Left hindlimb (tissue), 1 donor: ENCODE measurements around the gene HDAC5.
A peak's percentile ranks its signal among the peaks of the same experiment; 100 is the strongest.

Experiments
- DNase-seq: peaks from one replicate; pipeline ENCODE4 v3.0.0-alpha.2; 2018

Gene HDAC5

DNA sequence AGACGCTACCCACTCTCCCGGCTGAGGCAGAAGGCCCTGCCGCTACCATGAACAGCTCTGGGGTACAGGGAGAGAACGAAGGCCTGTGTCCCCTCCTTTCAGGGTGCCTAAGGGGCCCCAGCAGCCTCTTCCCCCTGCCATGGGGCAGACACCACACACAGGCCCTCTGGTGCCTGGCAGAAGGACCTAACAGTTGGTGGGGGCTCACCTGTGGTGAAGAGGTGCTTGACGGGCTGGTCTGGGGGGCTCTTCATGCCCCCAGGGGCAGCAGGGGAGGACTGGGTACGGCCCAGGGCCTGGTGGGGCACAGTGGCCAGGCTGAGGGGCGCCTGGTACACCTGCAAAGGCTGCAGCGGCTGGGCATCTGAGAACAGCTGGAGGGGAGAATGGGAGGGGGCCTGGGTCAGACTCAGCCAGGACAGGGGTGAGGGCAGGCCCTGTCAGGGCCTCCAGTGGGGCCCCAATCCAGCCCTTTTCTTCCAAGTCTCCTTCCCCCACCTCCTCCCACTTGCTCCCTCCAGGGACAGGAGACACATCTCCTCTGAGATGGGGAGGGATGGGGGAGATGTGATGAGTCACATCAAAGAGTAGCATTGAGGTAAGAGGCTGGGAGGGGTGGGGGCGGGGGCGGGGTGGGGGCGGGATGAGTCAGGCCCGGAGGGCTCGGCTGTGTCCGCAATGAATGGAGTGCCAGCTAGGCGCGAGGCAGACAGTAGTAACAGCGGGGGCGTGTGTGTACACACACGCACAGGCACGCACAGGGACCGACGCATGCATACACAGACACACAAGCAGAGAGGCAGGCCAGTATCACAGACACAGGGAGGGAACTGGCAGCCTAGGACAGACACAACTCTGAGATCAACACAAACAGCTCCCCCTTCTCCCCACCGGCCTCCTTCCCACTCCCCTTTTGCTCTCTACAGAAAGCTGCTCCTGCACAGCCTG is 36.8 kb downstream of the HDAC5 start:
- no peak for DNase-seq

DNA sequence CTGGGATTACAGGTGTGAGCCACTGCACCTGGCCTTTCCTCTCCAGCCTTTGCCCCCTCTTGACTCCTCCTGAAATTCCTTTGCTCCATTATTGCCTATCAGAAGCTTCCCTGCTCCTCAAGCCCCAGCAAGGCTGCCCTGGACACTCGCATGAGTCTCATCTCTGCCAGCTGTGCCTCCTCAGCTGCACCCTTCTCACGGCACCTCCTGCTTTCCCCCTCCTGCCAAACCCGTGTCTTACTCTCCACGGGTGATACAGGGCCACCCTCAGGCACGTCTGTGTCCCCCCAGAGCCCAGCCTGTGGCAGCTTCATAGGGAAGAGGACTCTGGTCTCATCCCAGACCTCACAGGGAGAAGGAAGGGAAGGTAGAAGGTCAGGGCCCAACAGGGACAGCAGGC is 37.5 kb downstream of the HDAC5 start:
- DNase-seq, result no peak

DNA sequence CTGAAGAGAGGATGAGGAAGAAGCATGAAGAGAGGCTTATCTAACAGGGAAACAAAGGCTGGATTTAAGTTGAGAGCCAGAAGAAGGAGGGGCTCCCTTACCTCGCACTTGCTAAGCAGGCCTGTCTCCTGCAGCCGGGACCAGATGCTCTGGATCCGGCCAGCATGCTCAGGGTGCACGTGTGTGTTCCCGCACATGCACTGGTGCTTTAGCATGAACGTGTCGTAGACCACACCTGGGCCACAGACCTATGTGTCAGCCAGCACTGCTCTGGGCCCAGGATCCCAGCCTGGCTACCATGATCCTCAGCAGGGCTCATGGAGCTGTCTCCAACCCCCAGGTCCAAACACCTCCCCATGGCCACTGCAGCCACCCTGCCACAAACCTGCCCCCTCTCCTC is 38.5 kb downstream of the HDAC5 start:
- DNase-seq, result no peak

DNA sequence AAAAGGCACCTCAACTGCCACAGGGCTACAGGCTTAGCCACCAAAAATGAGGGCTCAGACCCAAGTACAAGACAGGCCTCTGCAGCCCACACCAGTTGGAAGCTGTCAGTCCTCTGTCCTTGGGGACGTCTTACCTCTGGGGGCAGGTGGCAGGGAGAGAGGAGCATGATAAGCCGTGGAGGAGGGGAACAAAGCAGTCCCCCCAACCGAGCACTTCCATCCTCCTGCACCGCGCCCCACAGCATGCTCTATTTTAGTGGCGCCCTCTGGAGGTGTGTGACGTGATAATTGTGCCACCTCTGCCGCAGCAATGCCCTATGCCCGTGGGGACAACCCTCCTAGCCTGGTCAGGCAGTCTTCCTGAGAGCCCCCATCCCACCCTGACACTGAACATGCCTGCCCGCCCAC is 39.3 kb downstream of the HDAC5 start:
- no peak for DNase-seq

DNA sequence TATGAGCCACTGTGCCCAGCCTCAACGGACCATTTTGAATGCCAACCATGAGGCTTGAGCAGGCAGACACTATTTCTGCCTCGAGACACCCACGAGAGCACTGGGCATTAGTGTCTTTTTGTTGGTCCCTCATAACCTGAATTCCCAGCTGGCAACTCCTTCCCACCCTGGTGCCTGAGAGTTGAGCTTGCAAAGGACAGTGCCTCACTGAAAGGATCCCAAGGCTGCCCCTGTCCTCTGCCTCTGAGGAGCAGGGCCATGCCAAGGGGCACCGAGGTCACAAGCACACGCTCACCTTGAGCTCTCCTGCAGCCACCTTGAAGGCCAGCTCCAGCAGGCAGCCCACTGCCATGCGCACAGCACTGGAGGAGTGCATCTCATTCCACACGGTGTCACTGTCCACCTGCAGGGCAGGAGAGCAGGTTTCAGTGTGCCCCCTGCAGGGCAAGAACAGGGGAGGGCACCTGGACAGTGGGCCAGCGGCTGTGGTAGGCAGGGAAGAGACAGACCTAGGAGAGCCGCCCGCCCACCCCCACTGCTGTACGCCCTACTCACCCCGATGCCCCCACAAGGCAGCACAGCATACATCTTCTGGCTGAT is 40.1 kb downstream of the HDAC5 start:
- DNase-seq, result no peak

DNA sequence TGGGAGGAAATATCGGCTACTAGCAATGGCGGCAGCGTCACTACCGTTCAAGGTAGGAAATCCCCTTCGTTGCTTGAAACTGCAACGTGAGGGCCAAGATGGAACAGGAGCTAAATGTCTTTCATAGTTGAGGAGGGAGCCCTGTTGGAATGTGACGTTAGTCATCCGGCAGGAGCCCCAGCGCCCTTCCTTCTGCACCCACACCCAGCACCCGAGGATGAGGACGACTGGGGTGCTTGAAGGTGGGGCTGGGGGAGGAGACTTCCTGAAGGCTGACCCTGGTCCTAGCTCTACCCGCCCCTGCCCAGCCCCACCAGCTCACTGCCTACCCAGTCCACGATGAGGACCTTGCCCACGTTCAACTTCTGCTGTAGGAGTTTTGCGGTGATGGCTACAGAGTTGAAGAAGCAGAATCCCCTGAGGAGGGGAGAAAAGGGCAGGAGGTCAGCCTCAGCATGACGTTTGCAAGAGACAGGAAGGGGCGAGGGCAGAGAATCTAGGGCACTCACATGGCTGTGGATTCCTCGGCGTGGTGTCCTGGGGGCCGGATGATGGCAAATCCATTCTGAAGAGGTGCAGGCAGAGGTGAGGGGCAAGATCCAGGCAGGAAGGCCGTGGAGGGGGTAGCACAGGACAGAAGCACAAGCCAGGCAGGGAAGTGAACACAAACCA is 41.0 kb downstream of the HDAC5 start:
- no peak for DNase-seq

DNA sequence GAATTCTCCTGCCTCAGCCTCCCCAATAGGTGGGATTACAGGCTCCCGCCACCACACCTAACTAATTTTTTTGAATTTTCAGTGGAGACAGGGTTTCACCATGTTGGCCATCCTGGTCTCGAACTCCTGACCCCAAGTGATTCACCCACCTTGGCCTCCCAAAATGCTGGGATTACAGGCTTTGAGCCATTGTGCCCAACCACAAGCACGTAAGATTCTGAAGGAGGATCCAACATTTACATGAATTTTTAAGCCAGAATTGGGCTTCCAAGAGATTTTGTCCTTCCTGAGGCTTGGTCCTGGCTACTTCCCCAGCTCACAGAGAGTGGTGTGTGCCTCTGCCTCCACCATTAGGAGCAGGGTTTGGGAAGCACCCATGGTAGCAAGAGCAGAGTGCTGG is 41.8 kb downstream of the HDAC5 start:
- no peak for DNase-seq

DNA sequence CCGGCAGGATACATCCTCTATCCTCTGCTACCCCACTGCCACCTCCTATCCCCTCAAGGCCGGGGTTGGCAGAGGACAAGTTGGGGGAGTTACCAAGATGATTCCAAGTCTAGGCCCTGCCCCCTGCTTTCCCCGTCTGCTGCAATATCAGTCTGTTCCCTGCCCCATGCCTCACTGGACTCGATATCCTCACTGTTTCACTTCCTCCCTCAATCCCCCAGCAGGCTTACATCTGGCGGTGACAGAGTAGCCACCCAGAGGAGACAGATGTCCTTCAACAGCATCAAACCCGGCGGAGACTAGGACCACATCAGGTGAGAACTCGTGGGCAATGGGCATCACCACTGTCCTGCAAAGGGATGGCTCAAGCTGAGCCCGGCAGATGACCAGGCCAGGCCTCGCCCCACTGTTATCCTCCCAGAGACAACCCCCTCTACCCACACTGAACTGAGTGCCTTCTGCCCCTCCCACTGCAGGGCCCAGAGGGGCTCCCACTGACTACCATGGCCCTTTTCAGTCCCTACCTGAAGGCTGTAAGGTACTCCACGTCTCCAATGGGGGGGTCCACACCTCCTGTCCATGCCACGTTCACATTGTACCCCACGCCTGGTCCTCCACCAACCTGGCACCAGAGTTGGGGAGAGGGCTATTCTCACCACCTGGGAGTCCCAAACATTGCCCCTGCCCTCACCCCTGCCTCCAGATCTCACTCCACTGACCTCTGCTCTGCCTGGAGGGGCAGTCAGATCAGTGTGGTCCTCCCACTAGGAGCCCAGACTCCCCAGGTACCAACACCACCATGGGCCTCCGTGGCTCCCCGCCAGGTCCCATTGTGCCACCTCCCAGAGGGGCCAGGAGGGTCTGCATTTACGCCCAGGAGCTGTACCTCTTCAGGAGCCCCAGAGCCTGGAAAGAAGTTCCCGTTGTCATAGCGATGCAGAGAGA is 43.3 kb downstream of the HDAC5 start:
- no peak for DNase-seq

DNA sequence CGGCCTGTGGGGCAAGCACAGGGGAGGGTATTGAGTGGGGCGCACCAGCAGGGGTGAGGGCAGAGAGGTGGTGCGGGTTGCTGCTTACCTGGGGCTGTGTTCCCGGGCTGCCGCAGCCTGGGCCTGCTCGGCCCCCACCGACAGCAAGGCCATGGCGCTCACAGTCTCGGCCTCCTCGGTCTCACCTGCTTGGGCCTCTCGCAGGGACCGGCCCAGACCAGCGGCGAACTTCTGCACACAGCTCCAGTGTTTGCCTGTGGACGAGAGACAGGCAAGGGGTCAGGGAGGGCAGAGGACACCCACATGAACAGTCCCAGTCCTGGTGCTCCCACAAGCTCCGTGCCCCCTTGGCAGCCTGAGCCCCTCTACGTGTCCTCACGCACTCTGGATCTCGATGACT is 45.0 kb downstream of the HDAC5 start:
- DNase-seq, result no peak

DNA sequence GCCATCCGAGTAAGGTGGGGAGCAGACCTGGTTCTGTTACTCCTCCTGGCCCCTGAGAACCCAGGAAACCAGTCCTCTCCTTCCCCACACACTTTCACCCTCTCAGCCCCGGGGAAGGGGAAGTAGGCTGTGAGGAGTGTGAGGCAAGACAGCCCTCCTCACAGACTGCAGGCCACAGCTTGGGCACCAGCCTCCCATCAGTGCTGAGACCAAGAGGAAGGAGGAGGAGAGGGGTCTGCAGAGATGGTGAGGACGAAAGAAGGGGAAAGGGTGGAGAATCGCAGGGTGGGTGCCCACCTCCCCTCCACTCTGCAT is 45.9 kb downstream of the HDAC5 start:
- DNase-seq, result no peak

DNA sequence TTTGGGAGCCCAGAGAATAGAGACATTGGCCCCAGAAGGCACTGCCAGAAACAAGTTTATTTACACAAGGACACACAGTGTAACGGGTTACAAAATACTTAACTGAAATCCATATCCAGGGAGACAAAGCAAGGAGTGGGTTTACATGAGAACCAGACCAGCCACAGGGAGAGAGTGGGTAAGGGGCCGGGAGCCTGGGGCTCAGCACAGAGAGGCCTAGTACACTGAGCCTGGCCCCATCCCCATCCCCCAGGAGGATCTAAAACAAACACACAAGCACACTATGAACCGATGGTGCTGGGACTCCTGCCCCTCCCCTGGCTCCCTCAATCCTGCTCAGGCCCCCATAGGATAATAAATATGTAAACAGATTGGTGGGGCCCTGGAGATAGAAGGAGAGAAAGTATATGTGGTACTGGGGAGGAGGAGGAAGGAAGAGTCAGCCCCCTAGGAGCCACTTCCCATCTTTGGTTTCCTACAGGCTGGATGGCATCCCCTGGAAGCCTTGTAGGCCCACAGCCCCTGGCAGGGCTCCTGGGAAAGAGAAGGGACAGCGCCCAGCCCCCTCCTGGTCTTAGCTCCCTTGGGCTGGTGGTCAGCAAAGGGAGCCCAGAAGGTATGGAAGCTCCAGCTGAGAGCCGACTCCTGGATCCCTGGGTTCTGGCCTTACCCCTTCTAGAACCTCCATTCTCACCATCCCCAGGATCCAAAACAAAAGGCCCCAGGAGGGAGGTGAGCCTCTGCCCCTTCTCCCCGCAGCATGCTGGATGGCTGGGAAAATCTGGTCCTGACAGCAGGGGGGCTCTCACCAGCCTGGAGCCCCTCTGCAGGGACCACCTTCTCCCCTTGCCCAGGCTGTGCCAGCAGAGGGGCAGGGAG is 46.5 kb downstream of the HDAC5 start:
- no peak for DNase-seq

DNA sequence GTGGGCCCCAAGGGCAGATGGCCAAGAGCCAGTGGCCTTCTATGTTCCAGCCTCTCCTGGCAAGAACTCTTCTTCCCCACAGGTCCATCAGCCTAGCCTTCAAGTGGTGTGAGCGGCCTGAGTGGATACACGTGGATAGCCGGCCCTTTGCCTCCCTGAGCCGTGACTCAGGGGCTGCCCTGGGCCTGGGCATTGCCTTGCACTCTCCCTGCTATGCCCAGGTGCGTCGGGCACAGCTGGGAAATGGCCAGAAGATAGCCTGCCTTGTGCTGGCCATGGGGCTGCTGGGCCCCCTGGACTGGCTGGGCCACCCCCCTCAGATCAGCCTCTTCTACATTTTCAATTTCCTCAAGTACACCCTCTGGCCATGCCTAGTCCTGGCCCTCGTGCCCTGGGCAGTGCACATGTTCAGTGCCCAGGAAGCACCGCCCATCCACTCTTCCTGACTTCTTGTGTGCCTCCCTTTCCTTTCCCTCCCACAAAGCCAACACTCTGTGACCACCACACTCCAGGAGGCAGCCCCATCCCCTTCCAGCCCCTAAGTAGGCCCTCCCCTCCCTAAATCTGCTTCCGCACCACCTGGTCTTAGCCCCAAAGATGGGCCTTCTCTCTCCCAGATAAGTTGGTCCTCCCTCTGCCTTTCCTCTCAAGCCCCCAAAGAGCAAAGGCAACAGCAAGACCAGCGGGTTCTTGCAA is 47.7 kb downstream of the HDAC5 start:
- no peak for DNase-seq

DNA sequence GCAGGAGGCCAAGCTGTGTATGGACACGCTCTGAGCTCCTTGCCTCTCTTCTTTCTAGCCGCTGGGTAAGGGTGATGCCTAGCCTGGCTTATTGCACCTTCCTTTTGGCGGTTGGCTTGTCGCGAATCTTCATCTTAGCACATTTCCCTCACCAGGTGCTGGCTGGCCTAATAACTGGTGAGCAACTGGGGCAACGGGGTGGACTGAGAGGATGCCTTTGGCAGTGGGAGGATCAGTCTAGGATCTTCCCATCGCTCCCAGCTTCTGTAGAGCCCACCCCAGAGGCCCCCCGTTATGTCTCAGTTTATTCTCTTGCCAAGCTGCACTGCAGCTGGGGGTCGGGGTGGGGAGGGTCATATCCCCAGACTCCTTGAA is 48.5 kb downstream of the HDAC5 start:
- no peak for DNase-seq

DNA sequence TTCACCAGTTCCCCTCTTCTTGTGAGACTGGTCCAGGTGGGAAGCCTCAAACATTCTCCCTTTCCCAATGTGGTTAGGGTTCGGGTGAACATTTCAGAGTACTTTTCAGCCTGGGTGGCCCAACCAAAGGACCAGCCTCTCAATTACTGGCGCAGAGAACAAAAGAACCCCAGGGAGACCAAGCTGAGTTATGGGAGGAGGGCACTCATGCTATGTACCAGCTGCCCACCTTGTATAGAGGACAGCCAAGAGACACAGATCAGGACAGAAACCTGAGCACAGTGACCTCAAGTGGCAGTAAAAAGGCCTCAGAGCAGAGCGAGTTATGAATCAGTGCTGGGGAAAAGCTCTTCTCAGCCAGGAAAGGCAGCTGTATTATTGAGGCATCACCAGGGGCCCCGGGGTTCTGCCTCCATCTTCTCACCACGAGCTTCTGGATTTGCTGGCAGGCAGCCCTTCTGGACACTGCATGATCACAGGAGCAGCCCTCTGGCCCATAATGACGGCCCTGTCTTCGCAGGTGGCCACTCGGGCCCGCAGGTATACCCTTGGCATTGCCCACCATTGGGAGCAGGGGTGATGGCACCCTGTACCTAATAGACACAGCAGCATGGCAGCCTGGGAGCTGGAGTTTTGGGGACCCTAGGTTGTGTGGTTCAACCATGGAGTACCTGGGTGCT is 49.1 kb downstream of the HDAC5 start:
- DNase-seq, result no peak

DNA sequence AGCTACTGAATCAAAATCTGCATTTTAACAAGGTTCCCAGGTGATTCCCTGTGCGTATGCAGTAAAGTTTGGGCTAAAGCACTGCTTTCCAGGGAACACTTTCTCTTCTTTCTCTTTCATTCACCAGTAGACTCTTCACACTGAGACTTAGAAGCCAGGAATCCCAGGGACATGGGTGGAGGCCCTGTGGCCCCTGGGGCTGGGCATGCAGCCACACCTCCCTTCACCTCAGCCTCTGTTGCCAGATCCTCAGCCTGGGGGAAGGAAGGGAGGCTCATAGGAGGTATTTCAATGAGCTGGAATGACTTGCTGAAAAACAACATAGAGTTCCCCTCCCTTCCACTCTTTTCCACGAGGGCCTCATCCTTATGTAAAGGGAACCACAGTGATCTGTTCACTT is 51.7 kb downstream of the HDAC5 start:
- no peak for DNase-seq

DNA sequence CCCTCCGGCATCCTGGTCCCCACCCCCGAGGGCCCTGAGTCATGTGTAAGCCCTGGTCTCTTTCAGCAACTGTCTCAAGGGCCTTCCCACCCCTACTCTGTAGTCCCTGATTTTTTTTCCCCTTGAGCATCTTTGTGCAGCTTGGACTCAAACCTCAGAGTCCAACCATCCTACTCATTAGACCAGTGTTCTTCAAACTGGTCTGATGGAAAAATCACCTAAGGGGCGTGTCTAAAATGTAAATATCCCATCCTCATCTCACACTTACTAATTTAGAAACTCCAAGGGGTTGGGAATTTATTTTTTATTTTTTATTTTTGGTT is 52.3 kb downstream of the HDAC5 start:
- no peak for DNase-seq

DNA sequence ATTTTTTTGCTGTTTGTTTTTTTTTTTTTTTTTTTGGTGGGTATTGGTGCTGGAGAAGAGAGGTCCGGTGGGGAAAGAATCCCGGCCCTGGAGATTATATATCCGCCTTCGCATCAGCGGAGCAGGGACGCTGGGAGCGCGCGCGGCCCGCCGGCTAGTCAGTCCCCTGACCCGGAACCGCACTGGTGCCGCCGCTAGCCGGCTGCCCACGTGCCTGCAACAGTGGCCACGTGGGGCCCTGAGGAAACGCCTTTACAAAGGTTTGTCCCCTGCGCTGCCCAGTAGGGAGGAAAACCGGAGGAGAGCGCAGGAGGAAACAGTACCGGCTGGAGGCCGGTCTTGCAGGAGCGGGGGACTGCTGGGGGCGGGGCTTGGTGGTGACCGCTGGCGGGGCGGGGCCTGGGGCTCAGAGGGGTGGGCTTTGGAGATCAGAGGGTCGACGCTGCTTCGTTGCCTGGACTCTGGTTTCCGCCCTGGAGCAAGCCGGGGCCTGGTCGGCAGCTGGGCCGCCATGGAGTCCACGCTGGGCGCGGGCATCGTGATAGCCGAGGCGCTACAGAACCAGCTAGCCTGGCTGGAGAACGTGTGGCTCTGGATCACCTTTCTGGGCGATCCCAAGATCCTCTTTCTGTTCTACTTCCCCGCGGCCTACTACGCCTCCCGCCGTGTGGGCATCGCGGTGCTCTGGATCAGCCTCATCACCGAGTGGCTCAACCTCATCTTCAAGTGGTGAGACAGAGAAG is 52.8 kb downstream of the HDAC5 start, which contains the start of gene G6PC3:
Gene G6PC3 (plus strand): TSS at position 281 of the 743 bp plus-strand sequence. CDS start 231 bp downstream, at position 512.
- peak; percentile 98 for DNase-seq

DNA sequence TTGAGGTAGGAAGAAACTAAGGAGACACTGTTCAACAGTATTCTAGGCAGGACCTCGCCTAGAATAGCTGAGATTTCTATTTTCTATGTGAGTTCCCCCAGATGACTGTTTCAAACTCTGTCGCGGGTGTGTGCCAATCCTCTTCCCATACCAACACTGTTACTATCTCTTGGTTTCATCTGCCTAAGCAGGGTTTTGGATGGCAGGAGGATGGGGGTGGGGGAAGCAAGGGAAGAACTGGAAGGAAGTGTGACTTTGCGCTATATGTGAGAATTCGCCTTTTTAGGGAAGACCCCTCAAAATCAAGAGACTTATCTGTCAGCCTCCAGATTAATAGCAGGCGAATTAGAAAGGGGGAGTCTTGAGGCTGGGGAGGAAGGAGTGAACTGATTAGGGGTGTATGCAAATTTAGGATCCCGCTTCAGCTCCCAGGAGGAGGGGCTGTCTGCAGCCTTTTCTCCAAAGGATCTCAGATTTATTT is 53.4 kb downstream of the HDAC5 start:
- DNase-seq, result no peak

DNA sequence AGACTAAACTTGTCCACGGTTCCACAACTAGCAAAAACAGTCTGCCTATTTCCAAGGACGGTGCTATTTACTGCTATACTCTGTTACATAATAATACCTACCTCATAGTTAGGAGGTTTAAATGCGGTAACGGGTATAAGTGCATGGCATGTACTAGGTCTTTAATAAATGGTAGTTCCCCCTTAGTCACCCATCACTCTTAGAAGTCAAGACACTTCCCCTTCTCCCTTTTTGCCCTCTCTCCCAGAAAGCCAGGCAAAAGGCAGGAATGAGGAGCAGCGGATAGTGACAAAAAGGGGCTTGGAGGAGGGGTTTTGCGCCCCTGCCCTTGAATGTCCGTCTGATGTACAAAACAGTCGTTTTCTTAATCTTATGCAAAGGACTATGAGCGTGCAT is 55.9 kb downstream of the HDAC5 start:
- DNase-seq, result no peak
